Mesendoderm (in vitro differentiated cells): ENCODE data around the gene SLC4A1.
"Not testable (repeated sequence)": the region's sequence is repeated elsewhere in the genome, so short reads cannot be mapped to it uniquely, and the experiment has no call there.

Experiments used
- DNase-seq: peaks from one replicate; pipeline ENCODE4 v3.0.0; 2013
- H2AK5ac ChIP-seq: 2 replicates; pipeline ENCODE4 v1.6.1; 2013; ENCODE audit warnings: low read length, inconsistent platforms
- H2BK120ac ChIP-seq: 2 replicates; pipeline ENCODE4 v1.6.1; 2013; ENCODE audit warnings: low read depth, mild to moderate bottlenecking, low read length, moderate library complexity, mixed read lengths
- H2BK15ac ChIP-seq: replicated peaks from 2 replicates; pipeline ENCODE4 v1.6.1; 2013; ENCODE audit warnings: low read depth, mild to moderate bottlenecking, moderate library complexity
- H2BK5ac ChIP-seq: 2 replicates; pipeline ENCODE4 v1.6.1; 2013; ENCODE audit warnings: low read length, inconsistent platforms
- H3K18ac ChIP-seq: 2 replicates; pipeline ENCODE4 v1.6.1; 2013; ENCODE audit warnings: mild to moderate bottlenecking, low read length, mixed read lengths
- H3K23ac ChIP-seq: one replicate; pipeline ENCODE4 v1.6.1; 2013; ENCODE audit warnings: low read length
- H3K27ac ChIP-seq: 2 replicates; pipeline ENCODE4 v1.5.1; 2013; ENCODE audit warnings: low read depth, mild to moderate bottlenecking, inconsistent platforms, low read length, moderate library complexity
- H3K27me3 ChIP-seq: 2 replicates; pipeline ENCODE4 v1.6.1; 2013; ENCODE audit warnings: low read length, control low read depth, mild to moderate bottlenecking, inconsistent platforms; ENCODE audit not compliant: insufficient read depth, poor library complexity
- H3K36me3 ChIP-seq: 2 replicates; pipeline ENCODE4 v1.6.1; 2013; ENCODE audit warnings: low read length, inconsistent platforms; ENCODE audit not compliant: control insufficient read depth, insufficient read depth
- H3K4ac ChIP-seq: one replicate; pipeline ENCODE4 v1.6.1; 2013; ENCODE audit warnings: low read depth, mild to moderate bottlenecking, low read length, moderate library complexity
- H3K4me1 ChIP-seq: 2 replicates; pipeline ENCODE4 v1.6.1; 2013; ENCODE audit warnings: low read depth, low read length, inconsistent platforms; ENCODE audit not compliant: control insufficient read depth
- H3K4me2 ChIP-seq: 2 replicates; pipeline ENCODE4 v1.6.1; 2013; ENCODE audit warnings: low read length
- H3K4me3 ChIP-seq: 2 replicates; pipeline ENCODE4 v1.5.1; 2013; ENCODE audit warnings: mild to moderate bottlenecking, low read length
- H3K56ac ChIP-seq: one replicate; pipeline ENCODE4 v1.6.1; 2013; ENCODE audit warnings: low read length
- H3K79me1 ChIP-seq: 2 replicates; pipeline ENCODE4 v1.6.1; 2013; ENCODE audit warnings: low read length, inconsistent platforms
- H3K79me2 ChIP-seq: 2 replicates; pipeline ENCODE4 v1.6.1; 2013; ENCODE audit warnings: mild to moderate bottlenecking, low read length; ENCODE audit not compliant: control insufficient read depth, insufficient read depth
- H3K9ac ChIP-seq: 2 replicates; pipeline ENCODE4 v1.6.1; 2013; ENCODE audit warnings: low read length, inconsistent platforms
- H4K5ac ChIP-seq: one replicate; pipeline ENCODE4 v1.6.1; 2013; ENCODE audit warnings: low read length
- H4K8ac ChIP-seq: one replicate; pipeline ENCODE4 v1.6.1; 2013; ENCODE audit warnings: low read depth, mild to moderate bottlenecking, control low read depth, low read length, moderate library complexity
- WGBS: extraction: QIAGEN DNeasy Blood & Tissue Kit; methylation state at CpG from one replicate; pipeline ENCODE4 v1.1.7; 2013; ENCODE audit warnings: low lambda C conversion rate, missing lambda C conversion rate; ENCODE audit not compliant: insufficient coverage; ENCODE audit errors: extremely low coverage; 5-methylcytosine and 5-hydroxymethylcytosine counted together

Gene SLC4A1

DNA sequence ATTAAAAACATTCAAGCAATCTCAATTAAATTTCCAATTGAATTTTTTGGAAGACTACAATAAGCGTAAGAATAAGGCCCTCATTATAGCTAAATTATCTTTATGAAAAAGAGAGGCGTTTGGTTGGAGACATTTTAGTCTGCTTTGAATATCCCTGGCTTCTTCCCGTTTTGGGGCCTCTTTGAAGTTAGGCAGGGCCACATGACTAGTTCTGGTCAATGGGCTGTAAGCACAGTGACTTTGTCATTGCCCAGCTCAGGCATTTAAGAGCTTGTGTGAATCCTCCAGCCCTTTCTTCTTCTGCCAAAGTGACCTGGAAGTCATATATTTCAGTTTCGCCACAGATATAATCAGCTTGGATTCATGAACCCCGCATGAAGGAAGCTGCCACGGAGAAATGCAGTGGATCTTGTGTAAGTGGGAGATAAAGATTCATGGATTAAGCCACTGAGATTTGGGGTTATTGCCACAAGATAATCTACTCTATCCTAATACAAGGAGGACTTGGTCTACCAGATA lies 26.8 kb downstream of the SLC4A1 start:
- Histone ChIP-seq H4K5ac (no peak overlapping the region), H3K4me3 (no peak overlapping the region), H2BK15ac (no peak overlapping the region), H3K36me3 (no peaks in the 10 kb centered on the region), H4K8ac (no peak overlapping the region), H3K27ac (no peak overlapping the region), H3K79me2 (no peaks in the 10 kb centered on the region), H3K18ac (no peak overlapping the region), H2BK120ac (no peak overlapping the region), H3K79me1 (no peaks in the 10 kb centered on the region), H3K56ac (no peak overlapping the region), H3K4me2 (no peak overlapping the region), H3K23ac (no peak overlapping the region), H3K4ac (no peak overlapping the region), H2AK5ac (no peak overlapping the region), H3K4me1 (no peaks in the 10 kb centered on the region), H3K9ac (no peak overlapping the region), H3K27me3 (no peaks in the 10 kb centered on the region), H2BK5ac (no peak overlapping the region)
- WGBS, result no CpG with 5 or more reads among the region's 6 CpGs
- no peak for DNase-seq

- H3K36me3 ChIP-seq, DNase-seq, H3K18ac ChIP-seq, H3K4me2 ChIP-seq, H4K8ac ChIP-seq, H3K4me3 ChIP-seq, H4K5ac ChIP-seq, H3K27ac ChIP-seq, H2BK120ac ChIP-seq, H3K79me2 ChIP-seq, H2BK15ac ChIP-seq, H3K56ac ChIP-seq, H3K79me1 ChIP-seq, H3K4ac ChIP-seq, H3K27me3 ChIP-seq, H3K4me1 ChIP-seq, H2BK5ac ChIP-seq, H2AK5ac ChIP-seq, H3K9ac ChIP-seq, H3K23ac ChIP-seq: not testable (repeated sequence)
- no CpG with 5 or more reads among the region's 28 CpGs for WGBS
These were observed 30.0 kb downstream of the SLC4A1 start for GRCh38 chr17:44237886-44238285.

DNA sequence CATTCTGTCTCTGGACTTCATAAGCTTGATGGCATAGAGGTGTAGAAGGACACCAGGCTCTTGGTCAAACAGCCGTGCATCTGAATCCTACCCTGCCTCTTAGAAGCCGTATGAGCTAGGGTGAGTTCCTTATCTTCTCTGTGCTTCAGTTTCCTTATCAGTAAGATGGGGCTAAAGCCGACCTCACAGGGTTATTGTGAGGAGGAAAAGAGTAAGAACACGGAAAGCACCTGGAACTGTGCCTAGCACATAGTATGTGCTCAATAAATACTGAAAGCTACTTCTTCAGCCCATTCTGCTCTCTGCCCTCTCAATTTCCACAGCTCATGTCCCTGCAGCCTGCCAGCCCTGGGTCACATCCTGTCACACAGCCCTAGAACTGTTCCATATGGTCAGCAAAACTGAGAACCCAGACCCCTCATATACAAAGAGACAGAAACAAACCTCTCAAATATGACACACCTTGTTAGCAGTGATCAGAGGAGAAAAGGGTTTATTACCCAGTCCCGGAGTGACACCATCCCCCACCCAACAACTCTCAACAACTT lies 31.4 kb downstream of the SLC4A1 start:
- Histone ChIP-seq H2BK15ac (no peak overlapping the region), H3K27me3 (no peaks in the 10 kb centered on the region), H4K5ac (no peak overlapping the region), H3K4me1 (no peaks in the 10 kb centered on the region), H3K27ac (no peak overlapping the region), H3K56ac (no peak overlapping the region), H3K4me2 (no peak overlapping the region), H3K79me1 (no peaks in the 10 kb centered on the region), H3K4ac (no peak overlapping the region), H2BK120ac (no peak overlapping the region), H3K36me3 (no peaks in the 10 kb centered on the region), H3K18ac (no peak overlapping the region), H4K8ac (no peak overlapping the region), H3K79me2 (no peaks in the 10 kb centered on the region), H3K4me3 (no peak overlapping the region), H2AK5ac (no peak overlapping the region), H3K23ac (no peak overlapping the region), H3K9ac (no peak overlapping the region), H2BK5ac (no peak overlapping the region)
- no peak for DNase-seq
- WGBS, result no CpG with 5 or more reads among the region's 5 CpGs

DNA sequence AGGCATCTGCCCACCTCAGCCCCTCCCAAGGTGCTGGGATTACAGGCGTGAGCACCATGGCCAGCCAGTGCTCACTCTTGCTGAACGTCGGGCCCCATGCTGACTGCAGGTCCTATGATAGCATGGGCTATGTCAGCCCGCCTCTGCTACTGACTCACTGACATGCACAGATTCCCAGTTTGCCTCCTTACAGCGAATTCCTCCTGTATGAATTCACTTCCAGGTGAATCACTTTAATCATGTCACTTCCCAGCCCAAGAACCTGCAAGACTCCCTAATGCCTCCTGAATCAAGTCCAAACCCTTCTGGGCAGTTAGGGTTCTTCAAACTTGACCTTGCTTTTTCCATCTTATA lies 32.4 kb downstream of the SLC4A1 start:
- Histone ChIP-seq H3K18ac (no peak overlapping the region), H2BK5ac (no peak overlapping the region), H2AK5ac (no peak overlapping the region), H3K27ac (no peak overlapping the region), H3K4me1 (no peaks in the 10 kb centered on the region), H2BK120ac (no peak overlapping the region), H3K4ac (no peak overlapping the region), H3K4me3 (no peak overlapping the region), H4K8ac (no peak overlapping the region), H3K56ac (no peak overlapping the region), H3K79me2 (no peaks in the 10 kb centered on the region), H3K23ac (no peak overlapping the region), H3K9ac (no peak overlapping the region), H3K27me3 (no peaks in the 10 kb centered on the region), H3K36me3 (no peaks in the 10 kb centered on the region), H2BK15ac (no peak overlapping the region), H3K79me1 (no peaks in the 10 kb centered on the region), H3K4me2 (no peak overlapping the region), H4K5ac (no peak overlapping the region)
- no CpG with 5 or more reads among the region's 5 CpGs for whole genome bisulfite sequencing
- DNase-seq, result no peak

DNA sequence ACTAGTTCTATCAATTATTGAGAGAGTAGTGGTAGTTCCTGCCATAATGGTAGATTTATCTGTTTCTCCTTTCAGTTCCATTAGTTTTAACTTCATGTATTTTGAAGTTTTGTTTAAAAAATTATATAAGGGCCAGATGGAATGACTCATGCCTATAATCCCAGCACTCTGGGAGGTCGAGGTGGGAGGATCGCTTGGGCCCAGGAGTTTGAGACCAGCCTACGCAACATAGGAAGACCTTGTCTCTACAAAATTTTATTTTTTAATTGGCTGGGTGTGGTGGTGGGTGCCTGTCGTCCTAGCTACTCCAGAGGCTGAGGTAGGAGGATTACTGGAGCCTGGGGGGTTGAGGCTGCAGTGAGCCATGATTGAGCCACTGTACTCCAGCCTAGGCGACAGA lies 34.4 kb downstream of the SLC4A1 start:
- H2BK15ac ChIP-seq, result no peak overlapping the region
- H3K79me2 ChIP-seq, result no peaks in the 10 kb centered on the region
- H3K4me1 ChIP-seq, result no peaks in the 10 kb centered on the region
- H3K56ac ChIP-seq, result no peak overlapping the region
- H3K79me1 ChIP-seq, result no peaks in the 10 kb centered on the region
- no peak for DNase-seq
- H4K8ac ChIP-seq, result no peak overlapping the region
- H2BK5ac ChIP-seq, result no peak overlapping the region
- H3K4ac ChIP-seq, result no peak overlapping the region
- no peak overlapping the region for H3K18ac ChIP-seq
- no CpG with 5 or more reads among the region's 5 CpGs for WGBS
- no peaks in the 10 kb centered on the region for H3K27me3 ChIP-seq
- no peak overlapping the region for H3K4me2 ChIP-seq
- H4K5ac ChIP-seq, result no peak overlapping the region
- H2AK5ac ChIP-seq, result no peak overlapping the region
- no peak overlapping the region for H2BK120ac ChIP-seq
- no peak overlapping the region for H3K4me3 ChIP-seq
- H3K36me3 ChIP-seq, result no peaks in the 10 kb centered on the region
- H3K9ac ChIP-seq, result no peak overlapping the region
- H3K23ac ChIP-seq, result no peak overlapping the region
- no peak overlapping the region for H3K27ac ChIP-seq

GRCh38 chr17:44232061-44232460 lies 35.9 kb downstream of the SLC4A1 start:
- H3K4ac ChIP-seq, result no peak overlapping the region
- no peak overlapping the region for H3K27ac ChIP-seq
- no peak overlapping the region for H2BK120ac ChIP-seq
- no peak overlapping the region for H3K56ac ChIP-seq
- H3K23ac ChIP-seq, result no peak overlapping the region
- H3K27me3 ChIP-seq, result no peaks in the 10 kb centered on the region
- no peak overlapping the region for H3K18ac ChIP-seq
- H3K79me1 ChIP-seq, result no peaks in the 10 kb centered on the region
- H4K8ac ChIP-seq, result no peak overlapping the region
- no peaks in the 10 kb centered on the region for H3K36me3 ChIP-seq
- no peak overlapping the region for H2BK5ac ChIP-seq
- no peak overlapping the region for H2AK5ac ChIP-seq
- no peak overlapping the region for H3K9ac ChIP-seq
- no peak for DNase-seq
- WGBS, result no CpG with 5 or more reads among the region's 7 CpGs
- no peak overlapping the region for H4K5ac ChIP-seq
- H3K4me2 ChIP-seq, result no peak overlapping the region
- H3K79me2 ChIP-seq, result no peaks in the 10 kb centered on the region
- no peaks in the 10 kb centered on the region for H3K4me1 ChIP-seq
- H2BK15ac ChIP-seq, result no peak overlapping the region
- H3K4me3 ChIP-seq, result no peak overlapping the region
